WI38 (cell line): Measurements from ENCODE around the gene DAPK2.
"Not testable (repeated sequence)": the region's sequence is repeated elsewhere in the genome, so short reads cannot be mapped to it uniquely, and the experiment has no call there.

Experiments used
- H3K4me3 ChIP-seq: 2 replicates; pipeline ENCODE4 v1.5.1; 2011; ENCODE audit warnings: low read depth, mild to moderate bottlenecking, control low read depth, low read length
- CTCF ChIP-seq: IDR thresholded peaks from 2 replicates; pipeline ENCODE4 v1.5.1; 2012; ENCODE audit warnings: low read depth, mild to moderate bottlenecking, control low read depth, low read length

Gene DAPK2

GRCh38 chr15:63971427-63971805 is 74.9 kb downstream of the DAPK2 start:
- TF ChIP-seq CTCF, result no peak
- H3K4me3 ChIP-seq, result no peak overlapping the region

- no peak overlapping the region for H3K4me3 ChIP-seq
- no peak for TF ChIP-seq CTCF
Observed at GRCh38 chr15:63970621-63971426, 75.5 kb downstream of the DAPK2 start.

GRCh38 chr15:63969652-63970421 is 76.4 kb downstream of the DAPK2 start:
- no peak overlapping the region for H3K4me3 ChIP-seq
- no peak for TF ChIP-seq CTCF

GRCh38 chr15:63968700-63969099 is 77.6 kb downstream of the DAPK2 start:
- TF ChIP-seq CTCF, result no peak
- H3K4me3 ChIP-seq, result no peak overlapping the region

GRCh38 chr15:63968122-63968524 is 78.2 kb downstream of the DAPK2 start:
- no peak for TF ChIP-seq CTCF
- H3K4me3 ChIP-seq, result no peak overlapping the region

GRCh38 chr15:63967616-63968015 is 78.7 kb downstream of the DAPK2 start:
- H3K4me3 ChIP-seq, result no peak overlapping the region
- TF ChIP-seq CTCF, result no peak

GRCh38 chr15:63962947-63963721 is 83.2 kb downstream of the DAPK2 start:
- not testable (repeated sequence) for H3K4me3 ChIP-seq
